CD4-positive, alpha-beta T cell (primary cell): ENCODE data around the gene SPRY4. TPM values are rescaled to one million over a fixed set of nuclear protein-coding genes. Genes with fewer than 3 reads are reported as not detected.

Experiments used
- ATAC-seq: fragments of 200-7000 bp; cut with Tn5 transposase; one replicate; pipeline ENCODE4 v1.10.0; 2022; ENCODE audit warnings: mild to moderate bottlenecking; ENCODE audit not compliant: poor library complexity
- CTCF ChIA-PET: fragments of 350-600 bp; sonication (Branson Sonifier 250); formaldehyde crosslinking; loops from one replicate; lab custom pipeline; 2021; ENCODE audit warnings: antibody characterized with exemption, inconsistent platforms; lab: Charles Lee
- POLR2A ChIA-PET: fragments of 350-600 bp; sonication (Branson Sonifier 250); formaldehyde crosslinking; loops from one replicate; lab custom pipeline; 2021; ENCODE audit warnings: antibody characterized with exemption, inconsistent platforms; lab: Charles Lee
- DNase-seq, 14 experiments: peaks; one replicate each; pipeline ENCODE4 v3.0.0-alpha.2; 2013 to 2020; ENCODE audit warnings: mixed read lengths in 2 of 14
- H3K27ac ChIP-seq, 2 donors: one replicate each; pipeline versions ENCODE4 v1.5.1 to v1.7.0; 2013; ENCODE audit warnings: low read length in 2 of 2, low read depth in 1 of 2, mild to moderate bottlenecking in 1 of 2
- H3K27me3 ChIP-seq, 2 experiments: 1 replicate in 1 of 2; 2 replicates in 1 of 2; pipeline versions ENCODE4 v1.6.1 to v1.7.0; 2013; ENCODE audit warnings: low read length in 2 of 2, control low read depth in 1 of 2, mild to moderate bottlenecking in 1 of 2, moderate library complexity in 1 of 2; ENCODE audit not compliant: insufficient read depth in 2 of 2, control insufficient read depth in 1 of 2
- H3K36me3 ChIP-seq: one replicate; pipeline ENCODE4 v1.6.1; 2013; ENCODE audit warnings: low read length, control low read depth; ENCODE audit not compliant: insufficient read depth
- H3K4me1 ChIP-seq: one replicate; pipeline ENCODE4 v1.6.1; 2013; ENCODE audit warnings: low read length, control low read depth; ENCODE audit not compliant: insufficient read depth
- H3K4me3 ChIP-seq: one replicate; pipeline ENCODE4 v1.5.1; 2013; ENCODE audit warnings: mild to moderate bottlenecking, low read length, moderate library complexity
- H3K9me3 ChIP-seq, 2 experiments: 1 replicate in 1 of 2; 2 replicates in 1 of 2; pipeline versions ENCODE4 v1.6.1 to v1.7.0; 2013; ENCODE audit warnings: low read length in 2 of 2, mild to moderate bottlenecking in 2 of 2, control low read depth in 1 of 2, moderate library complexity in 1 of 2; ENCODE audit not compliant: control insufficient read depth in 1 of 2, insufficient read depth in 1 of 2
- H3K27ac Mint-ChIP-seq: one replicate; pipeline ENCODE4 v1.8.0; 2020; ENCODE audit warnings: mixed read lengths
- H3K27me3 Mint-ChIP-seq: one replicate; pipeline ENCODE4 v1.8.0; 2021; ENCODE audit warnings: mixed read lengths
- H3K36me3 Mint-ChIP-seq: one replicate; pipeline ENCODE4 v1.8.0; 2021; ENCODE audit warnings: low read depth, mixed read lengths
- H3K4me1 Mint-ChIP-seq: one replicate; pipeline ENCODE4 v1.8.0; 2021; ENCODE audit warnings: low read depth, mixed read lengths
- H3K4me3 Mint-ChIP-seq: one replicate; pipeline ENCODE4 v1.8.0; 2020; ENCODE audit warnings: mild to moderate bottlenecking, mixed read lengths
- H3K9me3 Mint-ChIP-seq: one replicate; pipeline ENCODE4 v1.8.0; 2020; ENCODE audit warnings: mixed read lengths
- intact Hi-C, 2 experiments: fragments of 100-400 bp; cut with DNase I in 1 of 2; cut with micrococcal nuclease in 1 of 2; formaldehyde crosslinking; loops; one replicate each; pipeline versions ENCODE4 v1.15.1 to v1.9.0; 2023 to 2025; cut with DNase I, micrococcal nuclease
- total RNA-seq, 174 experiments: library from RNA in 2 of 174; stranded (reverse) in 2 of 174; gene quantifications; one replicate each; pipeline ENCODE4 v1.2.3 and lab custom pipeline; 2021 to 2026
- TF ChIP-seq, protein P1 (sequence below): fragments of 200-600 bp; IDR thresholded peaks from one replicate; pipeline ENCODE4 v1.8.0; 2022; ENCODE audit warnings: antibody characterized with exemption, mild to moderate bottlenecking

Gene SPRY4
- total RNA-seq, 2 experiments from 2014 or later: 0.16 to 0.34 TPM

DNA sequence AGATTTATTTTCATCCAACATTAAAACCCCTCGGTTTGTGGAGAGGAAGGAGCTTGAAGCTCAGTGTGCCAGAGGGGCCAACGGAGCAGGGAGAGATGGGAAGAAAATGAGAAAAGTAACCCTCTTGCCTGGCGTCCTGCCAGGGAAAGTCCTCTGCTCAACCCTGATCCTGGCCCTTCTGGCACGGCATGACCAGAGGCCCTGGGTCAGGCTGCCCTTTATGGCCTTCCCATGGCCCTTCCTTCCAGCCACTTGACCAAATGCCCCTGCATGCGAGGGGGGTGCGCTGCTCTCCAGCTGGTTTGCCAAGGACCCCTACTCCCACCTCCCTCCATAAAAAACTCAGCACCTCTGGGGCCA, 43.8 kb downstream of the SPRY4 start:
- no peaks in the 10 kb centered on the region for H3K9me3 Mint-ChIP-seq
- no peaks in the 10 kb centered on the region for H3K36me3 Mint-ChIP-seq
- ChIA-PET POLR2A (no interaction called here), CTCF (no interaction called here)
- Histone ChIP-seq H3K9me3 (no peaks in the 10 kb centered on the region), H3K36me3 (no peaks in the 10 kb centered on the region), H3K27me3 (no peaks in the 10 kb centered on the region), H3K4me1 (no peaks in the 10 kb centered on the region), H3K4me3 (no peak overlapping the region), H3K27ac (no peak overlapping the region)
- TF ChIP-seq, protein P1, sequence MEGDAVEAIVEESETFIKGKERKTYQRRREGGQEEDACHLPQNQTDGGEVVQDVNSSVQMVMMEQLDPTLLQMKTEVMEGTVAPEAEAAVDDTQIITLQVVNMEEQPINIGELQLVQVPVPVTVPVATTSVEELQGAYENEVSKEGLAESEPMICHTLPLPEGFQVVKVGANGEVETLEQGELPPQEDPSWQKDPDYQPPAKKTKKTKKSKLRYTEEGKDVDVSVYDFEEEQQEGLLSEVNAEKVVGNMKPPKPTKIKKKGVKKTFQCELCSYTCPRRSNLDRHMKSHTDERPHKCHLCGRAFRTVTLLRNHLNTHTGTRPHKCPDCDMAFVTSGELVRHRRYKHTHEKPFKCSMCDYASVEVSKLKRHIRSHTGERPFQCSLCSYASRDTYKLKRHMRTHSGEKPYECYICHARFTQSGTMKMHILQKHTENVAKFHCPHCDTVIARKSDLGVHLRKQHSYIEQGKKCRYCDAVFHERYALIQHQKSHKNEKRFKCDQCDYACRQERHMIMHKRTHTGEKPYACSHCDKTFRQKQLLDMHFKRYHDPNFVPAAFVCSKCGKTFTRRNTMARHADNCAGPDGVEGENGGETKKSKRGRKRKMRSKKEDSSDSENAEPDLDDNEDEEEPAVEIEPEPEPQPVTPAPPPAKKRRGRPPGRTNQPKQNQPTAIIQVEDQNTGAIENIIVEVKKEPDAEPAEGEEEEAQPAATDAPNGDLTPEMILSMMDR: no peak
- H3K27me3 Mint-ChIP-seq: no peaks in the 10 kb centered on the region
- no peaks in the 10 kb centered on the region for H3K4me1 Mint-ChIP-seq
- ATAC-seq: no peak
- DNase-seq: no peak
- H3K4me3 Mint-ChIP-seq: no peak overlapping the region
- intact Hi-C loops: no loop called here
- H3K27ac Mint-ChIP-seq: no peak overlapping the region

DNA sequence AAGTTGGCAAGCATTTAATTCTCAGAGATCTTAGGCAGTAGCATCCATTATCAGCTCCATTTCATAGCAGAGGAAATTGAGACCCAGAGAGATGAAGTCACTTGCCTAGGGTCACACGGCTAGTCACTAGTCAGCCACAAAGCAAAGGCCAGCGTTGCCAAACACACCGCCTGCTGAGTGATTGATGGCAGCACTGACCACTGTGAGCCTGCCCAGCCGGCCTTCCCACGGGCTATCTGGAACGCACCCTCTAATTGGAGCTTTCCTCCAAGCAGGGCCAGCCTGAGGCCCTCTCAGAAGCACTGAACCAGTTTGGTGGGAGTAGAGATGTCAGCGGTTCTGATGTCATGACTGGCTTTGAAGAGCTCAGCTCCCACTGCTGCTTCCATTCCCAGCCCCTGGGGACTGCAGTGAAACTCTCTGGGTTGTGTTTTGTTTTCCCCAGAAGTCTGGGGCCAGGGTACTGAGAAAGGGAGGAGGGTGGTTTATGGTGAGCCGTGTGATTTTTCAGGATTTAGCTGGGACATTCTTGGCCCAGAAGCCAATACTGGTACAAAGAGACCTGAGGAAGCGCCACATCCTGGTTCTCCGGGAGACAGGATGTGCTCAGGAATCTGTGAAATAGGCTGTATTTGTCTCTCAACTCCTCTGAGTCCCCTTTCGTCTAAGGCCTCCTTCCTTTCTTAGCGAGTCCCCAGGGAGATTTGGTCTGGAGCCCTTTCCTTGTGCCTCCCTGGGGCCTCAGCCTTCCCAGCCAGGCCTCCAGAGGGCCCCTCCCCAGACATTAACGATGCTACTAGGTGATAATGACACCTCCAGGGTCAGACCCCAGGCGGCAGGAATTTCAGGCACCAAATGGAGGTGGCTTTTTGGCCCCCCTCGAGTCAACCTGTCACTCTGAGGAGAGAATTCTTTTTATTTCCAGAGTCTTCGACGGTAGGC, 44.5 kb downstream of the SPRY4 start:
- ChIA-PET CTCF (no interaction called here), POLR2A (no interaction called here)
- intact Hi-C loops: no loop called here
- TF ChIP-seq, protein P1: no peak
- Histone ChIP-seq H3K36me3 (no peaks in the 10 kb centered on the region), H3K27ac (no peak overlapping the region), H3K27me3 (no peaks in the 10 kb centered on the region), H3K4me3 (no peak overlapping the region), H3K4me1 (no peaks in the 10 kb centered on the region), H3K9me3 (no peaks in the 10 kb centered on the region)
- no peak overlapping the region for H3K27ac Mint-ChIP-seq
- no peak overlapping the region for H3K4me3 Mint-ChIP-seq
- DNase-seq: no peak
- H3K4me1 Mint-ChIP-seq: no peaks in the 10 kb centered on the region
- no peaks in the 10 kb centered on the region for H3K9me3 Mint-ChIP-seq
- H3K36me3 Mint-ChIP-seq: no peaks in the 10 kb centered on the region
- ATAC-seq: no peak
- no peaks in the 10 kb centered on the region for H3K27me3 Mint-ChIP-seq

GRCh38 chr5:142278627-142279026, 46.2 kb downstream of the SPRY4 start:
- DNase-seq (no peak), ATAC-seq (no peak)
- Histone ChIP-seq H3K27ac (no peak overlapping the region), H3K27me3 (no peaks in the 10 kb centered on the region), H3K4me1 (no peaks in the 10 kb centered on the region), H3K9me3 (no peaks in the 10 kb centered on the region), H3K36me3 (no peaks in the 10 kb centered on the region), H3K4me3 (no peak overlapping the region)
- H3K4me3 Mint-ChIP-seq: no peak overlapping the region
- intact Hi-C loops: no loop called here
- TF ChIP-seq, protein P1: no peak
- no peaks in the 10 kb centered on the region for H3K36me3 Mint-ChIP-seq
- no peaks in the 10 kb centered on the region for H3K9me3 Mint-ChIP-seq
- H3K27ac Mint-ChIP-seq: no peak overlapping the region
- POLR2A ChIA-PET: no interaction called here
- no peaks in the 10 kb centered on the region for H3K27me3 Mint-ChIP-seq
- no peaks in the 10 kb centered on the region for H3K4me1 Mint-ChIP-seq
- CTCF ChIA-PET: no interaction called here
